Measurements from ENCODE around the gene TSC1. TPM values are rescaled to one million over a fixed set of nuclear protein-coding genes. Genes with fewer than 3 reads are reported as not detected.
A peak's percentile ranks its signal among the peaks of the same experiment; 100 is the strongest.

The TSC1 gene
- total and polyA plus RNA-seq, 2 donors from 2014 or later = 13.1 to 45.4 TPM

DNA sequence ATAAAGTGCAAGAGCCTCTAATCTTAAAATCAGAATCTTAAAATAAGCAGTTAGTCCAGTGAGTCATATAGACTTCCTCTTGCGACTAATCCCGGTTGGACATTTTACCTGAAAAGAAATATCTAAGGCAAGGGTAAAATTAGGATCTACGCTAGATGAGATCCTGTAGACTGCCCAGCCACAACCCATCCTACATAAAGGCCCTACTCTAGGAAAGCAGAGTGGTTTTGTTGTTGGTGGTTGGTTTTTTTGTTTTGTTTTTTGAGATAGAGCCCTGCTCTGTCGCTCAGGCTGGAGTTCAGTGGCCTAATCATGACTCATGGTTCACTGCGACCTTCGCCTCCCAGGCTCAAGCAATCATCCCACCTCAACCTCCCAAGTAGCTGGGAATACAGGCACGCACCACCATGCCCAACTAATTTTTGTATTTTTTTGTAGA, 6.9 kb downstream of the TSC1 start:
- peaks cover 2 to 5% (median 3%) of the 10 kb centered on the region in 3 donors for H3K4me1 ChIP-seq (ENCODE audit: control insufficient read depth in 2 of 3, insufficient read depth in 2 of 3, low read depth in 1 of 3, low read length in 3 of 3)
- H3K27ac ChIP-seq (ENCODE audit: low read depth in 2 of 2, low read length in 2 of 2) = peak overlapping the region in 1 of 2 donors; percentile 38
- no peak overlapping the region for H3K9ac ChIP-seq (ENCODE audit: low read length in 3 of 3)
- no peak for FAIRE-seq
- H3K27me3 ChIP-seq (ENCODE audit: control insufficient read depth, insufficient read depth, low read length) = no peaks in the 10 kb centered on the region
- DNase-seq = no peak
- TF ChIP-seq, protein P1, sequence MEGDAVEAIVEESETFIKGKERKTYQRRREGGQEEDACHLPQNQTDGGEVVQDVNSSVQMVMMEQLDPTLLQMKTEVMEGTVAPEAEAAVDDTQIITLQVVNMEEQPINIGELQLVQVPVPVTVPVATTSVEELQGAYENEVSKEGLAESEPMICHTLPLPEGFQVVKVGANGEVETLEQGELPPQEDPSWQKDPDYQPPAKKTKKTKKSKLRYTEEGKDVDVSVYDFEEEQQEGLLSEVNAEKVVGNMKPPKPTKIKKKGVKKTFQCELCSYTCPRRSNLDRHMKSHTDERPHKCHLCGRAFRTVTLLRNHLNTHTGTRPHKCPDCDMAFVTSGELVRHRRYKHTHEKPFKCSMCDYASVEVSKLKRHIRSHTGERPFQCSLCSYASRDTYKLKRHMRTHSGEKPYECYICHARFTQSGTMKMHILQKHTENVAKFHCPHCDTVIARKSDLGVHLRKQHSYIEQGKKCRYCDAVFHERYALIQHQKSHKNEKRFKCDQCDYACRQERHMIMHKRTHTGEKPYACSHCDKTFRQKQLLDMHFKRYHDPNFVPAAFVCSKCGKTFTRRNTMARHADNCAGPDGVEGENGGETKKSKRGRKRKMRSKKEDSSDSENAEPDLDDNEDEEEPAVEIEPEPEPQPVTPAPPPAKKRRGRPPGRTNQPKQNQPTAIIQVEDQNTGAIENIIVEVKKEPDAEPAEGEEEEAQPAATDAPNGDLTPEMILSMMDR (IDR thresholded peaks at IDR 0.05; ENCODE audit: borderline replicate concordance, extremely low read depth, insufficient read depth) = no peak
- intact Hi-C loops (cut with DNase I) = no loop called here
- no peak overlapping the region for H3K4me3 ChIP-seq (ENCODE audit: low read length in 3 of 3)
- peaks cover 0 to 9% (median 0%) of the 10 kb centered on the region in 3 donors for H3K36me3 ChIP-seq (ENCODE audit: control insufficient read depth in 2 of 3, insufficient read depth in 3 of 3, low read length in 3 of 3)
- no peaks in the 10 kb centered on the region for H3K9me3 ChIP-seq (ENCODE audit: control insufficient read depth in 2 of 3, insufficient read depth in 1 of 3, low read length in 3 of 3)

DNA sequence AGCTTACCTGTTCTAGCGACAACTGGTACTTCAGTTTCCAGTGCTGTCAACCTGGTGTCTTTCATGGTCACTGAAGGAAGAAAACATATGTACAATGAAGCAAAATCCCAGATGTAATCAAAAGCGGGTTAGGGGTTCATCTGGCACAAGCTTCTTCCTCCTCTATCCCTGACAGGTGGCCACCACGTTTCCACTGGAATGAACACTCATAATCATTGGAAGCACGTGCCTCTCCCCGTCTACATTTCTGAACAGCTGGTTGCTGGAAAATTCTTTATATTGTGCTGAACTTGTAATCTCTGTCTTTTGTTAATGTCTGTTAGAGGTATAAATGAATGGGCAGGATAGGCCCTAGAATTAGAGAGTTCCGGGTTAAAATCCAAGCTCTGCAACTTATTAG, 9.4 kb downstream of the TSC1 start:
- TF ChIP-seq, protein P1 (IDR thresholded peaks at IDR 0.05; ENCODE audit: borderline replicate concordance, extremely low read depth, insufficient read depth) = no peak
- H3K27ac ChIP-seq (ENCODE audit: low read depth in 2 of 2, low read length in 2 of 2) = no peak overlapping the region
- H3K36me3 ChIP-seq (ENCODE audit: control insufficient read depth in 2 of 3, insufficient read depth in 3 of 3, low read length in 3 of 3) = peaks cover 0 to 9% (median 0%) of the 10 kb centered on the region in 3 donors
- no peak for FAIRE-seq
- H3K9me3 ChIP-seq (ENCODE audit: control insufficient read depth in 2 of 3, insufficient read depth in 1 of 3, low read length in 3 of 3) = no peaks in the 10 kb centered on the region
- peaks cover 0 to 2% (median 0%) of the 10 kb centered on the region in 3 donors for H3K4me1 ChIP-seq (ENCODE audit: control insufficient read depth in 2 of 3, insufficient read depth in 2 of 3, low read depth in 1 of 3, low read length in 3 of 3)
- H3K27me3 ChIP-seq (ENCODE audit: control insufficient read depth, insufficient read depth, low read length) = no peaks in the 10 kb centered on the region
- intact Hi-C loops (cut with DNase I) = no loop called here
- H3K4me3 ChIP-seq (ENCODE audit: low read length in 3 of 3) = no peak overlapping the region
- DNase-seq = no peak
- no peak overlapping the region for H3K9ac ChIP-seq (ENCODE audit: low read length in 3 of 3)

DNA sequence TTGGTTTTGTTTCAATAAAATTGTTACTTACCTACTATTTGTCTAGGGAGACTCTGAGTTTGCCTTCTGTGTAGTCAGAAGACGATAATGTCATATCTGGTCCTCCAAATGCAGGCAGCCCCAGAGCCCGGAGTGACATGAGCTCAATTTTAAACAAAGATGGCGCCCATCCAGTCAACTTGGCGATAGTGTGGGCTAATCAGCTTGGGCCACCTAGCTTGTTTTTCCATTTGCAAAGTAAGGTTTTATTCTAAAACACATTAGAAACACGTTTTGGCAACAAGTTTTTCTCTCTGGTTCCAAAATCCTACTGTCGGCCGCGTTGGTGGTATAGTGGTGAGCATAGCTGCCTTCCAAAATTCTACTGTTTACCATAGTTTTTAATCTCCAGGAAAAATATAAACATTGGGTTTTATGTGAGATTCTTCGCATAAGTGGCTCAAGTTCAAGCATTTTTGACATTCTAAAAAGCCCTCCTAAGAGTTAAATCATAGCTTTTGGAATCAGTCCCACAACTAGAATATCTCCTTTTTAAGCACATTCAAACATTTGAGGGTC, 13.2 kb downstream of the TSC1 start:
- peaks cover 5 to 19% (median 19%) of the 10 kb centered on the region in 3 donors for H3K36me3 ChIP-seq (ENCODE audit: control insufficient read depth in 2 of 3, insufficient read depth in 3 of 3, low read length in 3 of 3)
- H3K9ac ChIP-seq (ENCODE audit: low read length in 3 of 3) = no peak overlapping the region
- DNase-seq (no peak), FAIRE-seq (no peak)
- TF ChIP-seq, protein P1 (IDR thresholded peaks at IDR 0.05; ENCODE audit: borderline replicate concordance, extremely low read depth, insufficient read depth) = no peak
- no peak overlapping the region for H3K27ac ChIP-seq (ENCODE audit: low read depth in 2 of 2, low read length in 2 of 2)
- no peaks in the 10 kb centered on the region for H3K27me3 ChIP-seq (ENCODE audit: control insufficient read depth, insufficient read depth, low read length)
- H3K4me1 ChIP-seq (ENCODE audit: control insufficient read depth in 2 of 3, insufficient read depth in 2 of 3, low read depth in 1 of 3, low read length in 3 of 3) = no peaks in the 10 kb centered on the region
- intact Hi-C loops (cut with DNase I) = no loop called here
- no peaks in the 10 kb centered on the region for H3K9me3 ChIP-seq (ENCODE audit: control insufficient read depth in 2 of 3, insufficient read depth in 1 of 3, low read length in 3 of 3)
- H3K4me3 ChIP-seq (ENCODE audit: low read length in 3 of 3) = no peak overlapping the region

DNA sequence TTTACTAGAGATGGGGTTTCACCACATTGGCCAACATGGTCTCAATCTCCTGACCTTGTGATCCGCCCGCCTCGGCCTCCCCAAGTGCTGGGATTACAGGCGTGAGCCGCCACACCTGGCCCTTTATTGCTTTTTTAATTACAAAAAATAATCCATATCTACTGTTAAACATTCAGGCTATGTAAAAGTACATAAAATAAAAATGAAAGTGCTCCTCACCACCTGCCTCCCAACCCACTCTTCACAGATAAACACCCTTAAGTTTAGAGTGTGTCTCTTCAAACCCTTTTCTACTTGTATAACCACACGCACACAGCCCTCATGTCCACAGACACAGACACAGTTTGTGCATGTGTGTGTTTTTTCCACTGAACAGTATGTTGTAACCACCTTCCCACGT, 16.7 kb downstream of the TSC1 start:
- H3K9me3 ChIP-seq (ENCODE audit: control insufficient read depth in 2 of 3, insufficient read depth in 1 of 3, low read length in 3 of 3) = no peaks in the 10 kb centered on the region
- TF ChIP-seq, protein P1 (IDR thresholded peaks at IDR 0.05; ENCODE audit: borderline replicate concordance, extremely low read depth, insufficient read depth) = no peak
- H3K4me1 ChIP-seq (ENCODE audit: control insufficient read depth in 2 of 3, insufficient read depth in 2 of 3, low read depth in 1 of 3, low read length in 3 of 3) = no peaks in the 10 kb centered on the region
- no peak overlapping the region for H3K4me3 ChIP-seq (ENCODE audit: low read length in 3 of 3)
- no peak overlapping the region for H3K27ac ChIP-seq (ENCODE audit: low read depth in 2 of 2, low read length in 2 of 2)
- H3K27me3 ChIP-seq (ENCODE audit: control insufficient read depth, insufficient read depth, low read length) = no peaks in the 10 kb centered on the region
- no peak overlapping the region for H3K9ac ChIP-seq (ENCODE audit: low read length in 3 of 3)
- FAIRE-seq = no peak
- no peak for DNase-seq
- peaks cover 14 to 40% (median 29%) of the 10 kb centered on the region in 3 donors for H3K36me3 ChIP-seq (ENCODE audit: control insufficient read depth in 2 of 3, insufficient read depth in 3 of 3, low read length in 3 of 3)
- intact Hi-C loops (cut with DNase I) = no loop called here
